Astrocyte (in vitro differentiated cells and primary cell): Measurements from ENCODE around the gene ALDH1L1. TPM values are rescaled to one million over a fixed set of nuclear protein-coding genes. Genes with fewer than 3 reads are reported as not detected.

Experiments used
- DNase-seq: peaks from one replicate; pipeline ENCODE4 v3.0.0-alpha.2; 2010; ENCODE audit warnings: low read depth
- FAIRE-seq: peaks from 2 replicates; lab custom pipeline; 2011; peaks lifted over from hg19 to GRCh38; lab: Jason Lieb, UNC
- H2AFZ ChIP-seq: 2 replicates; pipeline ENCODE4 v1.6.0; 2012; ENCODE audit warnings: low read depth, low read length, inconsistent platforms
- H3K27ac ChIP-seq: 2 replicates; pipeline ENCODE4 v1.5.1; 2011; ENCODE audit warnings: low read depth, low read length, inconsistent platforms
- H3K27me3 ChIP-seq: 2 replicates; pipeline ENCODE4 v1.6.0; 2011; ENCODE audit warnings: low read length, inconsistent platforms; ENCODE audit not compliant: insufficient read depth
- H3K36me3 ChIP-seq: 2 replicates; pipeline ENCODE4 v1.5.1; 2011; ENCODE audit warnings: low read length, inconsistent platforms; ENCODE audit not compliant: insufficient read depth
- H3K4me1 ChIP-seq: 2 replicates; pipeline ENCODE4 v1.5.1; 2011; ENCODE audit warnings: low read length, inconsistent platforms; ENCODE audit not compliant: insufficient read depth
- H3K4me2 ChIP-seq: 2 replicates; pipeline ENCODE4 v1.6.0; 2012; ENCODE audit warnings: low read length, inconsistent platforms
- H3K4me3 ChIP-seq: 2 replicates; pipeline ENCODE4 v1.5.1; 2011; ENCODE audit warnings: low read depth, mild to moderate bottlenecking, low read length, inconsistent platforms; ENCODE audit not compliant: insufficient read depth
- H3K79me2 ChIP-seq: 2 replicates; pipeline ENCODE4 v1.6.0; 2012; ENCODE audit warnings: mild to moderate bottlenecking, low read length, inconsistent platforms; ENCODE audit not compliant: insufficient read depth
- H3K9ac ChIP-seq: 2 replicates; pipeline ENCODE4 v1.6.0; 2012; ENCODE audit warnings: mild to moderate bottlenecking, low read length, inconsistent platforms
- H3K9me3 ChIP-seq: 2 replicates; pipeline ENCODE4 v1.5.1; 2012; ENCODE audit warnings: low read depth, mild to moderate bottlenecking, low read length, inconsistent platforms; ENCODE audit not compliant: insufficient read depth
- H4K20me1 ChIP-seq: 2 replicates; pipeline ENCODE4 v1.6.0; 2012; ENCODE audit warnings: low read length, inconsistent platforms; ENCODE audit not compliant: insufficient read depth
- H3K27ac Mint-ChIP-seq: one replicate; pipeline ENCODE4 v1.8.0; 2021; ENCODE audit warnings: mild to moderate bottlenecking, mixed read lengths; ENCODE audit not compliant: unreplicated experiment
- H3K27me3 Mint-ChIP-seq: one replicate; pipeline ENCODE4 v1.8.0; 2021; ENCODE audit warnings: low read depth, mixed read lengths; ENCODE audit not compliant: unreplicated experiment
- H3K36me3 Mint-ChIP-seq: one replicate; pipeline ENCODE4 v1.8.0; 2021; ENCODE audit warnings: low read depth, mixed read lengths; ENCODE audit not compliant: unreplicated experiment
- H3K4me1 Mint-ChIP-seq: one replicate; pipeline ENCODE4 v1.8.0; 2021; ENCODE audit warnings: low read depth, mixed read lengths; ENCODE audit not compliant: unreplicated experiment
- H3K4me3 Mint-ChIP-seq: one replicate; pipeline ENCODE4 v1.8.0; 2021; ENCODE audit warnings: mild to moderate bottlenecking, moderate library complexity, mixed read lengths; ENCODE audit not compliant: unreplicated experiment
- H3K9me3 Mint-ChIP-seq: one replicate; pipeline ENCODE4 v1.8.0; 2021; ENCODE audit warnings: mild to moderate bottlenecking, mixed read lengths; ENCODE audit not compliant: unreplicated experiment
- CTCF ChIP-seq: IDR thresholded peaks from 2 replicates; pipeline ENCODE4 v1.5.1; 2011; ENCODE audit warnings: low read depth, mild to moderate bottlenecking, inconsistent platforms, low read length, moderate library complexity; ENCODE audit not compliant: insufficient read depth
- EZH2 ChIP-seq: IDR thresholded peaks from 2 replicates; pipeline ENCODE4 v1.6.1; 2012; ENCODE audit warnings: mild to moderate bottlenecking, low read length, inconsistent platforms; ENCODE audit not compliant: insufficient read depth
- total RNA-seq: library from RNA; stranded (reverse); gene quantifications from 2 replicates; pipeline ENCODE4 v1.2.1, GENCODE V29; 2021

Gene ALDH1L1
- total RNA-seq, 1 donor from 2014 or later = not detected

GRCh38 chr3:126118591-126118990 lies 61.8 kb downstream of the ALDH1L1 start:
- Histone ChIP-seq H4K20me1 (no peaks in the 10 kb centered on the region), H3K79me2 (no peaks in the 10 kb centered on the region), H3K9me3 (no peaks in the 10 kb centered on the region), H3K4me1 (no peaks in the 10 kb centered on the region), H2AFZ (no peak overlapping the region), H3K4me2 (no peak overlapping the region), H3K27ac (no peak overlapping the region), H3K9ac (no peak overlapping the region), H3K36me3 (no peaks in the 10 kb centered on the region), H3K4me3 (no peak overlapping the region), H3K27me3 (peaks cover 2% of the 10 kb centered on the region)
- DNase-seq (no peak), FAIRE-seq (no peak)
- TF ChIP-seq EZH2 (no peak), CTCF (no peak)
- Mint-ChIP-seq H3K9me3 (peaks cover 1% of the 10 kb centered on the region), H3K27me3 (peaks cover 12% of the 10 kb centered on the region), H3K4me1 (no peaks in the 10 kb centered on the region), H3K36me3 (no peaks in the 10 kb centered on the region), H3K4me3 (no peak overlapping the region), H3K27ac (no peak overlapping the region)

GRCh38 chr3:126117786-126118185 lies 62.6 kb downstream of the ALDH1L1 start:
- H2AFZ ChIP-seq = no peak overlapping the region
- H3K9me3 ChIP-seq = no peaks in the 10 kb centered on the region
- Mint-ChIP-seq H3K9me3 (peaks cover 1% of the 10 kb centered on the region), H3K36me3 (no peaks in the 10 kb centered on the region), H3K4me1 (no peaks in the 10 kb centered on the region), H3K4me3 (no peak overlapping the region), H3K27ac (no peak overlapping the region), H3K27me3 (peaks cover 12% of the 10 kb centered on the region)
- DNase-seq (no peak), FAIRE-seq (no peak)
- no peaks in the 10 kb centered on the region for H3K36me3 ChIP-seq
- no peak overlapping the region for H3K4me2 ChIP-seq
- H3K27ac ChIP-seq = no peak overlapping the region
- H4K20me1 ChIP-seq = no peaks in the 10 kb centered on the region
- peaks cover 2% of the 10 kb centered on the region for H3K27me3 ChIP-seq
- H3K4me3 ChIP-seq = no peak overlapping the region
- H3K4me1 ChIP-seq = no peaks in the 10 kb centered on the region
- no peak for TF ChIP-seq EZH2
- TF ChIP-seq CTCF = no peak
- no peak overlapping the region for H3K9ac ChIP-seq
- no peaks in the 10 kb centered on the region for H3K79me2 ChIP-seq

GRCh38 chr3:126117212-126117611 lies 63.2 kb downstream of the ALDH1L1 start:
- DNase-seq (no peak), FAIRE-seq (no peak)
- H3K27ac ChIP-seq = no peak overlapping the region
- H3K4me1 ChIP-seq = no peaks in the 10 kb centered on the region
- no peaks in the 10 kb centered on the region for H3K36me3 ChIP-seq
- H3K27me3 ChIP-seq = peaks cover 2% of the 10 kb centered on the region
- H3K9ac ChIP-seq = no peak overlapping the region
- peaks cover 12% of the 10 kb centered on the region for H3K27me3 Mint-ChIP-seq
- no peaks in the 10 kb centered on the region for H3K36me3 Mint-ChIP-seq
- no peak overlapping the region for H3K4me2 ChIP-seq
- no peaks in the 10 kb centered on the region for H3K79me2 ChIP-seq
- H2AFZ ChIP-seq = no peak overlapping the region
- H3K27ac Mint-ChIP-seq = no peak overlapping the region
- H3K9me3 ChIP-seq = no peaks in the 10 kb centered on the region
- no peak overlapping the region for H3K4me3 Mint-ChIP-seq
- H4K20me1 ChIP-seq = no peaks in the 10 kb centered on the region
- TF ChIP-seq EZH2 (no peak), CTCF (no peak)
- peaks cover 1% of the 10 kb centered on the region for H3K9me3 Mint-ChIP-seq
- H3K4me3 ChIP-seq = no peak overlapping the region
- no peaks in the 10 kb centered on the region for H3K4me1 Mint-ChIP-seq
